Uterus (tissue), 2 donors: ENCODE measurements around the gene TANGO2.

Source experiments
- CTCF ChIP-seq, 4 experiments: fragments of 200-600 bp in 2 of 4; fragments of 450-650 bp in 2 of 4; sonication (generic) in 2 of 4; IDR thresholded peaks; one replicate each; pipeline ENCODE4 v1.5.1; 2016 to 2019; ENCODE audit warnings: antibody characterized with exemption in 4 of 4, mild to moderate bottlenecking in 2 of 4, moderate library complexity in 1 of 4
- POLR2A ChIP-seq, 2 donors: fragments of 450-650 bp; IDR thresholded peaks; one replicate each; pipeline ENCODE4 v1.6.1; 2016; ENCODE audit warnings: antibody characterized with exemption in 2 of 2, mild to moderate bottlenecking in 1 of 2, moderate library complexity in 1 of 2

GRCh38 chr22:20020533-20021195 lies at the start of gene TANGO2:
- peak in 2 of 4 experiments; percentile 5 to 6 for TF ChIP-seq CTCF (IDR thresholded peaks at IDR 0.05)
- TF ChIP-seq POLR2A (IDR thresholded peaks at IDR 0.05) = peak; percentile 40 to 89
